HepG2 (cell line): ENCODE data around the gene KCND3. TPM values are rescaled to one million over a fixed set of nuclear protein-coding genes. Genes with fewer than 3 reads are reported as not detected.

Source experiments
- ATAC-seq: fragments of 200-7000 bp; cut with Tn5 transposase; 3 replicates; pipeline ENCODE4 v1.9.1; 2020; ENCODE audit warnings: mild to moderate bottlenecking, moderate library complexity
- BruUV-seq: library from RNA; stranded (reverse); fragments of 400-500 nt; replicated peaks from 2 replicates; lab custom pipeline; 2021; lab: Mats Ljungman, UMichigan
- CTCF ChIA-PET: fragments of 300-600 bp; formaldehyde crosslinking; extraction: SDS; loops from one replicate; lab custom pipeline; 2021; ENCODE audit warnings: low total read pairs, inconsistent platforms, low intra/inter-chr PET ratio; lab: Yijun Ruan, JAX
- POLR2A ChIA-PET: fragments of 350-600 bp; sonication (Branson Sonifier 250); formaldehyde crosslinking; loops from one replicate; lab custom pipeline; 2020; ENCODE audit warnings: antibody characterized with exemption, inconsistent platforms; lab: Yijun Ruan, JAX
- DNase-seq: peaks from one replicate; pipeline ENCODE4 v3.0.0-alpha.2; 2015; ENCODE audit warnings: low spot score
- FAIRE-seq: peaks from 3 replicates; lab custom pipeline; 2011; peaks lifted over from hg19 to GRCh38; lab: Jason Lieb, UNC
- H2AFZ ChIP-seq: one replicate; pipeline ENCODE4 v1.6.1; 2011; ENCODE audit warnings: low read length, inconsistent platforms
- H3K27ac ChIP-seq: fragments of 300-600 bp; 3 replicates; pipeline ENCODE4 v1.8.0; 2011; ENCODE audit warnings: mixed run types, mild to moderate bottlenecking, mixed read lengths, low read length, inconsistent platforms; ENCODE audit not compliant: insufficient read depth; ENCODE audit errors: extremely low read length
- H3K27me3 ChIP-seq, 2 experiments: fragments of 200-600 bp in 1 of 2; 2 replicates in 1 of 2; 3 replicates in 1 of 2; pipeline versions ENCODE4 v1.6.0 to v1.8.0; 2011; ENCODE audit warnings: low read length in 2 of 2, mild to moderate bottlenecking in 2 of 2, moderate library complexity in 2 of 2, inconsistent platforms in 1 of 2; ENCODE audit not compliant: insufficient read depth in 2 of 2, control insufficient read depth in 1 of 2
- H3K36me3 ChIP-seq, 2 experiments: fragments of 200-600 bp in 1 of 2; replicated peaks in 1 of 2; 2 replicates in 1 of 2; 3 replicates in 1 of 2; pipeline versions ENCODE4 v1.5.1 to v1.8.0; 2011; ENCODE audit warnings: low read length in 2 of 2, inconsistent platforms in 1 of 2; ENCODE audit not compliant: insufficient read depth in 2 of 2, control insufficient read depth in 1 of 2
- H3K4me1 ChIP-seq: 2 replicates; pipeline ENCODE4 v1.5.1; 2012; ENCODE audit warnings: low read length, inconsistent platforms; ENCODE audit not compliant: insufficient read depth
- H3K4me2 ChIP-seq: 2 replicates; pipeline ENCODE4 v1.6.0; 2011; ENCODE audit warnings: low read depth, low read length, inconsistent platforms
- H3K4me3 ChIP-seq, 3 experiments: fragments of 200-600 bp in 1 of 3; sonication (generic), shearing (Covaris generic) in 1 of 3; replicated peaks in 1 of 3; 2 replicates each; pipeline ENCODE4 v1.5.1; 2011 to 2016; ENCODE audit warnings: low read length in 3 of 3, inconsistent platforms in 2 of 3, low read depth in 2 of 3, mild to moderate bottlenecking in 2 of 3, control low read depth in 1 of 3, mixed read lengths in 1 of 3; ENCODE audit not compliant: insufficient read depth in 1 of 3
- H3K79me2 ChIP-seq: one replicate; pipeline ENCODE4 v1.6.1; 2011; ENCODE audit warnings: low read length, inconsistent platforms; ENCODE audit not compliant: insufficient read depth
- H3K9ac ChIP-seq: 2 replicates; pipeline ENCODE4 v1.6.0; 2011; ENCODE audit warnings: mild to moderate bottlenecking, low read depth, low read length, inconsistent platforms; ENCODE audit not compliant: insufficient read depth
- H3K9me3 ChIP-seq: 2 replicates; pipeline ENCODE4 v1.5.1; 2012; ENCODE audit warnings: mild to moderate bottlenecking, low read length
- H4K20me1 ChIP-seq: 2 replicates; pipeline ENCODE4 v1.6.0; 2011; ENCODE audit warnings: inconsistent platforms, mild to moderate bottlenecking, low read length, moderate library complexity; ENCODE audit not compliant: insufficient read depth
- HIC2 ChIP-seq: sonication (generic); formaldehyde crosslinking; IDR thresholded peaks from 2 replicates; pipeline ENCODE4 v1.9.0; 2022; ENCODE audit warnings: low read depth, missing genetic modification reagents
- HOXA9 ChIP-seq: sonication (generic); formaldehyde crosslinking; IDR thresholded peaks from 2 replicates; pipeline ENCODE4 v1.8.1; 2022; ENCODE audit warnings: missing genetic modification reagents, mild to moderate bottlenecking, moderate library complexity, borderline replicate concordance
- NPAS2 ChIP-seq: sonication (generic); formaldehyde crosslinking; IDR thresholded peaks from 2 replicates; pipeline ENCODE4 v1.8.0; 2022; ENCODE audit warnings: mild to moderate bottlenecking, missing genetic modification reagents, borderline replicate concordance
- USF2 ChIP-seq, 2 experiments: sonication (generic) in 1 of 2; formaldehyde crosslinking in 1 of 2; IDR thresholded peaks; 2 replicates each; pipeline versions ENCODE4 v1.5.1 to v1.6.1; 2011 to 2020; ENCODE audit warnings: borderline replicate concordance in 1 of 2, low read depth in 1 of 2, low read length in 1 of 2, mild to moderate bottlenecking in 1 of 2, missing genetic modification reagents in 1 of 2, moderate library complexity in 1 of 2
- ZNF660 ChIP-seq: sonication (generic); formaldehyde crosslinking; IDR thresholded peaks from 2 replicates; pipeline ENCODE4 v1.5.1; 2020; ENCODE audit warnings: mild to moderate bottlenecking, low read depth, missing genetic modification reagents, borderline replicate concordance
- WGBS: methylation state at CpG from one replicate; pipeline ENCODE4 v1.1.6; 2017; ENCODE audit warnings: low lambda C conversion rate; 5-methylcytosine and 5-hydroxymethylcytosine counted together
- in situ Hi-C: cut with HindIII; loops from 2 replicates; pipeline ENCODE4 v1.10.0; 2017; ENCODE audit warnings: low pct_unique_long_range_greater_than_20kb; ENCODE audit not compliant: extremely low pct_ligation_motif_present
- intact Hi-C: fragments of 100-400 bp; cut with micrococcal nuclease; formaldehyde crosslinking; loops from one replicate; pipeline ENCODE4 v1.10.0; 2022; ENCODE audit not compliant: unreplicated experiment
- polyA plus RNA-seq, 8 experiments: library from polyadenylated mRNA; depleted of rRNA in 3 of 8; stranded (reverse) in 7 of 8; unstranded in 1 of 8; fragments of >200 nt; fragmentation: Illumina TruSeq in 4 of 8; extraction: Trizol in 4 of 8; gene quantifications; 2 replicates each; pipeline versions ENCODE4 v1.2.1 to v1.2.3, GENCODE V29; 2011 to 2016; ENCODE audit warnings: low read depth in 4 of 8, missing spikeins in 1 of 8, mixed read lengths in 1 of 8; ENCODE audit not compliant: insufficient read depth in 1 of 8
- total RNA-seq, 5 experiments: library from RNA; depleted of rRNA; stranded (reverse); fragments of >200 nt; fragmentation: Illumina TruSeq; extraction: Trizol; gene quantifications; 2 replicates each; pipeline ENCODE4 v1.2.3, GENCODE V29; 2016; ENCODE audit warnings: low read depth in 1 of 5

KCND3 gene
- total and polyA plus RNA-seq, 2 of the 13 experiments (the other 11 are each of a cell fraction or from before 2014, with no cell fraction given) = 0.04 TPM; not detected in 1

GRCh38 chr1:111992476-111992875 is 3.0 kb upstream of the KCND3 start:
- POLR2A ChIA-PET = no interaction called here
- no peak for FAIRE-seq
- H3K4me2 ChIP-seq = no peak overlapping the region

More at GRCh38 chr1:111992476-111992875, 3.0 kb upstream of the KCND3 start:
- Histone ChIP-seq H4K20me1 (0 out of 2 replicates have a peak, but pooled peaks cover 3% of the 10 kb centered on the region), H3K36me3 (no peaks in the 10 kb centered on the region), H3K27me3 (peaks cover 7 to 68% of the 10 kb centered on the region in 2 experiments; a peak in 4 of 5 replicates), H3K9ac (no peak overlapping the region), H3K27ac (no peak overlapping the region), H3K4me1 (peaks cover 32% of the 10 kb centered on the region), H3K9me3 (no peaks in the 10 kb centered on the region), H3K79me2 (no peaks in the 10 kb centered on the region), H3K4me3 (no peak overlapping the region), H2AFZ (no peak overlapping the region)
- TF ChIP-seq ZNF660 (no peak), NPAS2 (CRISPR knock-in tag) (no peak), USF2 (IDR thresholded peaks at IDR 0.05; ENCODE audit: low read depth, low read length) (no peak), USF2 (CRISPR knock-in tag; IDR thresholded peaks at IDR 0.05; ENCODE audit: borderline replicate concordance) (no peak), HIC2 (no peak), HOXA9 (no peak)
- in situ Hi-C loops = no loop called here
- CTCF ChIA-PET = no interaction called here
- no TSS peak for BruUV-seq
- intact Hi-C loops = no loop called here
- DNase-seq (no peak), ATAC-seq (no peak)
- WGBS = 10% methylated on average over 2 of the region's 10 CpGs
